Nephron (organoid): ENCODE measurements around the gene TPGS1.

Experiments
- H3K27ac Mint-ChIP-seq, 3 experiments: 2 replicates each; pipeline ENCODE4 v1.8.0; 2020; ENCODE audit warnings: mixed read lengths in 3 of 3, mild to moderate bottlenecking in 2 of 3, moderate library complexity in 1 of 3
- H3K27me3 Mint-ChIP-seq: 2 replicates; pipeline ENCODE4 v1.8.0; 2021; ENCODE audit warnings: low read depth, mild to moderate bottlenecking, moderate library complexity, mixed read lengths
- H3K36me3 Mint-ChIP-seq: 2 replicates; pipeline ENCODE4 v1.8.0; 2020; ENCODE audit warnings: low read depth, mixed read lengths
- H3K4me1 Mint-ChIP-seq: 2 replicates; pipeline ENCODE4 v1.8.0; 2020; ENCODE audit warnings: mixed read lengths
- H3K4me3 Mint-ChIP-seq, 3 experiments: 2 replicates each; pipeline ENCODE4 v1.8.0; 2020; ENCODE audit warnings: mild to moderate bottlenecking in 3 of 3, mixed read lengths in 3 of 3, moderate library complexity in 2 of 3
- H3K9me3 Mint-ChIP-seq: 2 replicates; pipeline ENCODE4 v1.8.0; 2020; ENCODE audit warnings: mixed read lengths
- TF ChIP-seq, protein P1 (sequence below), 3 experiments: fragments of 200-600 bp; sonication (generic); IDR thresholded peaks; one replicate each; pipeline ENCODE4 v1.5.0; 2021; ENCODE audit warnings: antibody characterized with exemption in 3 of 3; ENCODE audit not compliant: unreplicated experiment in 3 of 3

TPGS1 gene

GRCh38 chr19:488505-489417, 18.5 kb upstream of the TPGS1 start:
- Mint-ChIP-seq H3K4me3 (peak overlapping the region; percentile 83 to 84 (median 84)), H3K4me1 (peaks cover 4% of the 10 kb centered on the region)

GRCh38 chr19:489418-490196, 17.7 kb upstream of the TPGS1 start:
- Mint-ChIP-seq H3K27me3 (peaks cover 8% of the 10 kb centered on the region), H3K36me3 (peaks cover 4% of the 10 kb centered on the region), H3K27ac (peak overlapping the region; percentile 50 to 81 (median 54)), H3K4me1 (peaks cover 4% of the 10 kb centered on the region), H3K9me3 (no peaks in the 10 kb centered on the region), H3K4me3 (peak overlapping the region; percentile 84)
- TF ChIP-seq, protein P1, sequence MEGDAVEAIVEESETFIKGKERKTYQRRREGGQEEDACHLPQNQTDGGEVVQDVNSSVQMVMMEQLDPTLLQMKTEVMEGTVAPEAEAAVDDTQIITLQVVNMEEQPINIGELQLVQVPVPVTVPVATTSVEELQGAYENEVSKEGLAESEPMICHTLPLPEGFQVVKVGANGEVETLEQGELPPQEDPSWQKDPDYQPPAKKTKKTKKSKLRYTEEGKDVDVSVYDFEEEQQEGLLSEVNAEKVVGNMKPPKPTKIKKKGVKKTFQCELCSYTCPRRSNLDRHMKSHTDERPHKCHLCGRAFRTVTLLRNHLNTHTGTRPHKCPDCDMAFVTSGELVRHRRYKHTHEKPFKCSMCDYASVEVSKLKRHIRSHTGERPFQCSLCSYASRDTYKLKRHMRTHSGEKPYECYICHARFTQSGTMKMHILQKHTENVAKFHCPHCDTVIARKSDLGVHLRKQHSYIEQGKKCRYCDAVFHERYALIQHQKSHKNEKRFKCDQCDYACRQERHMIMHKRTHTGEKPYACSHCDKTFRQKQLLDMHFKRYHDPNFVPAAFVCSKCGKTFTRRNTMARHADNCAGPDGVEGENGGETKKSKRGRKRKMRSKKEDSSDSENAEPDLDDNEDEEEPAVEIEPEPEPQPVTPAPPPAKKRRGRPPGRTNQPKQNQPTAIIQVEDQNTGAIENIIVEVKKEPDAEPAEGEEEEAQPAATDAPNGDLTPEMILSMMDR (IDR thresholded peaks at IDR 0.05; ENCODE audit: unreplicated experiment in 3 of 3) = no peak

More at GRCh38 chr19:488505-489417, 18.5 kb upstream of the TPGS1 start:
- TF ChIP-seq, protein P1 (IDR thresholded peaks at IDR 0.05; ENCODE audit: unreplicated experiment in 3 of 3) = no peak
- Mint-ChIP-seq H3K36me3 (peaks cover 2% of the 10 kb centered on the region), H3K27me3 (peaks cover 8% of the 10 kb centered on the region), H3K27ac (peak overlapping the region in 2 of 3 experiments; percentile 74 to 87), H3K9me3 (no peaks in the 10 kb centered on the region)

DNA sequence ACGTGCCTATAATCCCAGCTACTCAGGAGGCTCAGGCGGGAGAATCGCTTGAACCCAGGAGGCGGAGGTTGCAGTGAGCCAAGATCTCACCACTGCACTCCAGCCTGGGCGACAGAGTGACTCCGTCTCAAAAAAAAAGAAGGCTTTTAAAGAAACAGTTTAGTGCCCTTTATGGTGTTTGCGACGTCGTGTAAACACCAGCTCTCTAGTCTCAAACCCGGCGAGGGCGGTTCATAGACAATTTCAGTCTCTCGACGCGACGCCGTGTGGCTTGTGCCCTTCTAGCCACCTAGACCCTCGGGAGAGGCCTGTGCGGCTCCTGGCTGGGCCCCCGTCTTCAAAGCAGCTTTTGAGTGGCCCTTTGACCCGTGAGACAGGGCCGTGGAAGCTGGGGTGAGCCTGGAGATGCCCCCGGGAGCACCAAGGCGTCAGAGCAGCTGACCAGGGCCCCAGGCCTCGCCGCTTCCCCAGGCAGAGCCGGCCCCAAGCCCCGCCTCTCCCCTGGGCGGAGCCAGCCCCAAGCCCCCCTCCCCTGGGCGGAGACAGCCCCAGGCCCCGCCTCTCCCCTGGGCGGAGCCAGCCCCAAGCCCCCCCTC, 16.1 kb upstream of the TPGS1 start:
- TF ChIP-seq, protein P1 (IDR thresholded peaks at IDR 0.05; ENCODE audit: unreplicated experiment in 3 of 3) = no peak
- Mint-ChIP-seq H3K36me3 (peaks cover 4% of the 10 kb centered on the region), H3K27ac (no peak overlapping the region), H3K4me3 (peak overlapping the region in 1 of 3 experiments; percentile 44), H3K9me3 (no peaks in the 10 kb centered on the region), H3K4me1 (no peaks in the 10 kb centered on the region), H3K27me3 (peaks cover 15% of the 10 kb centered on the region)

- no peaks in the 10 kb centered on the region for H3K4me1 Mint-ChIP-seq
- H3K9me3 Mint-ChIP-seq = no peaks in the 10 kb centered on the region
- H3K27ac Mint-ChIP-seq = no peak overlapping the region
Observed at GRCh38 chr19:492091-492531, 15.2 kb upstream of the TPGS1 start.

DNA sequence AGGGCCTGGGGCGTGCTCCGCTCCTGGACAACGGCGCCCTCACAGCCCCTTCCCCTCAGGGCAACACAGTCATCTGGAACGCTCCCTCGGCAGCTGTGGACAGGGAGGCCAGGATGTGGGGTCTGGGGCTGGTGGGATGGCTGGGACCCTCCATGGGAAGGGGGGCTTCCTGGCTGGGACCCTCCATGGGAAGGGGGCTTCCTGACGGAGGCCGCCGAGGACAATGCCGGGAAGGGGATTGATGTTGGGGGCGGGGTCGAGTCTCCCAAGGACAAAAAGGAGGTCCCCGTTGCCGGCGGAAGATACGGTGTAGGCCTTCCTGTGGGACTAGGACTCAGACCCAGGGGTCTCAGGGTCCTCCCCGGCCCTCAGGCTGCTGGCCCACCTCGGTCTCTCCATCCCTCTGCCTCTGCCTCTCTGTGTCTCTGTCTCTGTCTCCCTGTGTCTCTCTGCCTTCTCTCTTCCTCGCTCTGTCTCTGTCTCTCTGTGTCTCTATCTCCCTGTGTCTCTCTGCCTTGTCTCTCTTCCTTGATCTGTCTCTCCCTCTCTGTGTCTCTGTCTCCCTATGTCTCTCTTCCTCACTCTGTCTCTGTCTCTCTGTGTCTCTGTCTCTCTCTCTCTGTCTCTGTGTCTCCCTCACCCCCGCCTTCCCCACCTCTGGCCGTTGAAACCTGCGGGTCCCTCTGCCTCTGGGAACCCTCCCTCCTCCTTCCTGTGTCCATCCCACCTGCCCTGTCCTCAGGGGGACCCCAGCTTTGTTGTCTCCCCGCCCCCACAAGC, 13.7 kb upstream of the TPGS1 start:
- Mint-ChIP-seq H3K27ac (peak overlapping the region; percentile 19 to 85 (median 59)), H3K4me1 (no peaks in the 10 kb centered on the region), H3K4me3 (peak overlapping the region; percentile 31 to 64 (median 40)), H3K27me3 (peaks cover 20% of the 10 kb centered on the region), H3K9me3 (no peaks in the 10 kb centered on the region), H3K36me3 (peaks cover 4% of the 10 kb centered on the region)
- TF ChIP-seq, protein P1 (IDR thresholded peaks at IDR 0.05; ENCODE audit: unreplicated experiment in 3 of 3) = no peak

More at GRCh38 chr19:492091-492531, 15.2 kb upstream of the TPGS1 start:
- H3K27me3 Mint-ChIP-seq = peaks cover 14% of the 10 kb centered on the region
- TF ChIP-seq, protein P1 (IDR thresholded peaks at IDR 0.05; ENCODE audit: unreplicated experiment in 3 of 3) = no peak
- H3K4me3 Mint-ChIP-seq = no peak overlapping the region
- peaks cover 4% of the 10 kb centered on the region for H3K36me3 Mint-ChIP-seq
